Measurements from ENCODE around the gene TRAF5.
"Not testable (repeated sequence)": the region's sequence is repeated elsewhere in the genome, so short reads cannot be mapped to it uniquely, and the experiment has no call there.

TRAF5 gene

DNA sequence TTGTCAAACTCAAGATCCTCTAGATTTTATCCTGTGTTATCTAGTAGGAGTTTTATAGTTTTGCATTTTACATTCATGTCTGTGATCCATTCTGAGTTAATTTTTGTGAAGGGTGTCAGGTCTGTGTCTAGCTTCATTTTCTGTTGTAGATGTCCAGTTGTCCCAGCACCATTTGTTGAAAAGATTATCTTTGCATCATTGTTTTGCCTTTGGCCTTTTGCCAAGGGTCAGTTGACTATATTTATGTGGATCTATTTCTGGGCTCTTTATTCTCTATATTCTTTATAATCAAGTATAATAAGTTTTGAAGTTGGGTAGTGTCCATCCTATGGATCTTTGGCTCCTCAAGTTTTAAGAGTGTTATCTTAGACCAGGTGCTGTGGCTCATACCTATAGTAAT, 21.9 kb downstream of the TRAF5 start:
- H3K4me3 ChIP-seq (ENCODE audit: low read depth in 1 of 2, low read length in 2 of 2), result no peak overlapping the region
- H4K20me1 ChIP-seq (ENCODE audit: insufficient read depth, low read length), result no peaks in the 10 kb centered on the region
- H3K9me3 ChIP-seq (ENCODE audit: insufficient read depth, low read length, severe bottlenecking), result peaks cover 5% of the 10 kb centered on the region
- no peaks in the 10 kb centered on the region for H3K27me3 ChIP-seq (ENCODE audit: insufficient read depth, low read length, poor library complexity)
- H3K27ac ChIP-seq (ENCODE audit: low read length), result no peak overlapping the region
- TF ChIP-seq, protein P1, sequence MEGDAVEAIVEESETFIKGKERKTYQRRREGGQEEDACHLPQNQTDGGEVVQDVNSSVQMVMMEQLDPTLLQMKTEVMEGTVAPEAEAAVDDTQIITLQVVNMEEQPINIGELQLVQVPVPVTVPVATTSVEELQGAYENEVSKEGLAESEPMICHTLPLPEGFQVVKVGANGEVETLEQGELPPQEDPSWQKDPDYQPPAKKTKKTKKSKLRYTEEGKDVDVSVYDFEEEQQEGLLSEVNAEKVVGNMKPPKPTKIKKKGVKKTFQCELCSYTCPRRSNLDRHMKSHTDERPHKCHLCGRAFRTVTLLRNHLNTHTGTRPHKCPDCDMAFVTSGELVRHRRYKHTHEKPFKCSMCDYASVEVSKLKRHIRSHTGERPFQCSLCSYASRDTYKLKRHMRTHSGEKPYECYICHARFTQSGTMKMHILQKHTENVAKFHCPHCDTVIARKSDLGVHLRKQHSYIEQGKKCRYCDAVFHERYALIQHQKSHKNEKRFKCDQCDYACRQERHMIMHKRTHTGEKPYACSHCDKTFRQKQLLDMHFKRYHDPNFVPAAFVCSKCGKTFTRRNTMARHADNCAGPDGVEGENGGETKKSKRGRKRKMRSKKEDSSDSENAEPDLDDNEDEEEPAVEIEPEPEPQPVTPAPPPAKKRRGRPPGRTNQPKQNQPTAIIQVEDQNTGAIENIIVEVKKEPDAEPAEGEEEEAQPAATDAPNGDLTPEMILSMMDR (IDR thresholded peaks at IDR 0.05; ENCODE audit: borderline replicate concordance, extremely low read depth, low read length, poor library complexity, severe bottlenecking), result no peak
- TF ChIP-seq EZH2 (IDR thresholded peaks at IDR 0.05; ENCODE audit: borderline replicate concordance, low read depth, low read length, severe bottlenecking), result no peak
- no peak overlapping the region for H3K9ac ChIP-seq (ENCODE audit: low read depth, low read length)
- no peak overlapping the region for H3K4me2 ChIP-seq (ENCODE audit: insufficient read depth, low read length)
- peaks cover 12% of the 10 kb centered on the region for H3K4me1 ChIP-seq (ENCODE audit: insufficient read depth, low read length)
- H2AFZ ChIP-seq (ENCODE audit: low read depth, low read length), result no peak overlapping the region
- H3K36me3 ChIP-seq (ENCODE audit: insufficient read depth, low read length), result no peaks in the 10 kb centered on the region
- ATAC-seq (ENCODE audit: insufficient read depth, low read depth), result no peak
- H3K79me2 ChIP-seq (ENCODE audit: insufficient read depth, low read length), result no peaks in the 10 kb centered on the region
- no peak for DNase-seq

- TF ChIP-seq EZH2 (IDR thresholded peaks at IDR 0.05; ENCODE audit: borderline replicate concordance, low read depth, low read length, severe bottlenecking), result no peak
- TF ChIP-seq, protein P1 (IDR thresholded peaks at IDR 0.05; ENCODE audit: borderline replicate concordance, extremely low read depth, low read length, poor library complexity, severe bottlenecking), result no peak
- H3K4me2 ChIP-seq (ENCODE audit: insufficient read depth, low read length), result no peak overlapping the region
- no peaks in the 10 kb centered on the region for H3K27me3 ChIP-seq (ENCODE audit: insufficient read depth, low read length, poor library complexity)
- no peaks in the 10 kb centered on the region for H4K20me1 ChIP-seq (ENCODE audit: insufficient read depth, low read length)
- no peak overlapping the region for H2AFZ ChIP-seq (ENCODE audit: low read depth, low read length)
- peaks cover 15% of the 10 kb centered on the region for H3K4me1 ChIP-seq (ENCODE audit: insufficient read depth, low read length)
- no peak overlapping the region for H3K4me3 ChIP-seq (ENCODE audit: low read depth in 1 of 2, low read length in 2 of 2)
- H3K27ac ChIP-seq (ENCODE audit: low read length), result no peak overlapping the region
- no peaks in the 10 kb centered on the region for H3K36me3 ChIP-seq (ENCODE audit: insufficient read depth, low read length)
- no peak overlapping the region for H3K9ac ChIP-seq (ENCODE audit: low read depth, low read length)
- peaks cover 5% of the 10 kb centered on the region for H3K9me3 ChIP-seq (ENCODE audit: insufficient read depth, low read length, severe bottlenecking)
- DNase-seq (no peak), ATAC-seq (ENCODE audit: insufficient read depth, low read depth) (no peak)
- H3K79me2 ChIP-seq (ENCODE audit: insufficient read depth, low read length), result no peaks in the 10 kb centered on the region
Measured at GRCh38 chr1:211349741-211350140, 23.1 kb downstream of the TRAF5 start.

- H3K9me3 ChIP-seq (ENCODE audit: insufficient read depth, low read length, severe bottlenecking); H3K9ac ChIP-seq (ENCODE audit: low read depth, low read length); H3K4me2 ChIP-seq (ENCODE audit: insufficient read depth, low read length): not testable (repeated sequence)
Measured at GRCh38 chr1:211352055-211352454, 25.4 kb downstream of the TRAF5 start.

DNA sequence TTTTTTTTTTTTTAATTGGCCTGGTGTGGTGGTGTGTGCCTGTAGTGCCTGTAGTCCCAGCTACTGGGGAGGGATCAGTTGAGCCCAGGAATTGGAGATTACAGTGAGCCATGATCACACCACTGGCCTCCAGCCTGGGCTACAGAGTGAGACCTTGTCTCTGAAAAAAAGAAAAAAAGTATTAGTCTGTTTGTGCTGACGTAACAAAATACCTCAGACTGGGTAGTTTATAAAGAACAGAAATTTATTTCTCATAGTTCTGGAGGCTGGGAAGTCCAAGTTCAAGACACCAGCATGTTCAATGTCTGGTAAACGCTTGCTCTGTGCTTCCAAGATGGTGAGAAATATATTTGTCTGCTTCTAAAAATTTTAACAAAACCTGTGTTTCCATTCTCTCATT, 25.8 kb downstream of the TRAF5 start:
- Histone ChIP-seq H3K27me3 (ENCODE audit: insufficient read depth, low read length, poor library complexity) (no peaks in the 10 kb centered on the region), H3K9me3 (ENCODE audit: insufficient read depth, low read length, severe bottlenecking) (peaks cover 5% of the 10 kb centered on the region), H3K9ac (ENCODE audit: low read depth, low read length) (no peak overlapping the region), H3K27ac (ENCODE audit: low read length) (no peak overlapping the region), H3K36me3 (ENCODE audit: insufficient read depth, low read length) (no peaks in the 10 kb centered on the region), H3K4me2 (ENCODE audit: insufficient read depth, low read length) (no peak overlapping the region), H3K4me3 (ENCODE audit: low read depth in 1 of 2, low read length in 2 of 2) (no peak overlapping the region), H2AFZ (ENCODE audit: low read depth, low read length) (no peak overlapping the region), H4K20me1 (ENCODE audit: insufficient read depth, low read length) (no peaks in the 10 kb centered on the region), H3K4me1 (ENCODE audit: insufficient read depth, low read length) (peaks cover 15% of the 10 kb centered on the region), H3K79me2 (ENCODE audit: insufficient read depth, low read length) (no peaks in the 10 kb centered on the region)
- ATAC-seq (ENCODE audit: insufficient read depth, low read depth) (no peak), DNase-seq (no peak)
- TF ChIP-seq, protein P1 (IDR thresholded peaks at IDR 0.05; ENCODE audit: borderline replicate concordance, extremely low read depth, low read length, poor library complexity, severe bottlenecking), result no peak
- no peak for TF ChIP-seq EZH2 (IDR thresholded peaks at IDR 0.05; ENCODE audit: borderline replicate concordance, low read depth, low read length, severe bottlenecking)

More at GRCh38 chr1:211352055-211352454, 25.4 kb downstream of the TRAF5 start:
- H3K27me3 ChIP-seq (ENCODE audit: insufficient read depth, low read length, poor library complexity); ATAC-seq (ENCODE audit: insufficient read depth, low read depth); H4K20me1 ChIP-seq (ENCODE audit: insufficient read depth, low read length); H2AFZ ChIP-seq (ENCODE audit: low read depth, low read length); H3K36me3 ChIP-seq (ENCODE audit: insufficient read depth, low read length); H3K27ac ChIP-seq (ENCODE audit: low read length); DNase-seq; H3K79me2 ChIP-seq (ENCODE audit: insufficient read depth, low read length); H3K4me3 ChIP-seq (ENCODE audit: low read depth in 1 of 2, low read length in 2 of 2): not testable (repeated sequence)
- H3K4me1 ChIP-seq (ENCODE audit: insufficient read depth, low read length), result peaks cover 15% of the 10 kb centered on the region
